ENCODE measurements around the gene F9. TPM values are rescaled to one million over a fixed set of nuclear protein-coding genes. Genes with fewer than 3 reads are reported as not detected.

The F9 gene
- total RNA-seq, 6 donors from 2014 or later, result 0.10 to 0.11 TPM; not detected in 4

Other genes with a start within 250 kb of the F9 start
- gene MCF2, start 177.4 kb downstream of the F9 start, total RNA-seq, result under 1 TPM in 3 of 6 donors, not detected in 3; 0.11 to 0.49 (median 0.20) TPM

Data from upper lobe of left lung (tissue), 6 donors.